Epithelial cell of esophagus (primary cell): Measurements from ENCODE around the gene KCNJ4.

Experiments
- DNase-seq: peaks from one replicate; pipeline ENCODE4 v3.0.0; 2010; ENCODE audit warnings: low read depth
- H3K4me3 ChIP-seq: 2 replicates; pipeline ENCODE4 v1.5.1; 2011; ENCODE audit warnings: mild to moderate bottlenecking, low read length, control low read depth
- CTCF ChIP-seq: IDR thresholded peaks from 2 replicates; pipeline ENCODE4 v1.5.1; 2011; ENCODE audit warnings: low read depth, mild to moderate bottlenecking, low read length, control low read depth, inconsistent platforms; ENCODE audit not compliant: insufficient read depth; ENCODE audit errors: missing control alignments

KCNJ4 gene

GRCh38 chr22:38456272-38456835 lies 1.4 kb upstream of the KCNJ4 start:
- TF ChIP-seq CTCF = no peak
- no peak for DNase-seq
- H3K4me3 ChIP-seq = no peak overlapping the region

DNA sequence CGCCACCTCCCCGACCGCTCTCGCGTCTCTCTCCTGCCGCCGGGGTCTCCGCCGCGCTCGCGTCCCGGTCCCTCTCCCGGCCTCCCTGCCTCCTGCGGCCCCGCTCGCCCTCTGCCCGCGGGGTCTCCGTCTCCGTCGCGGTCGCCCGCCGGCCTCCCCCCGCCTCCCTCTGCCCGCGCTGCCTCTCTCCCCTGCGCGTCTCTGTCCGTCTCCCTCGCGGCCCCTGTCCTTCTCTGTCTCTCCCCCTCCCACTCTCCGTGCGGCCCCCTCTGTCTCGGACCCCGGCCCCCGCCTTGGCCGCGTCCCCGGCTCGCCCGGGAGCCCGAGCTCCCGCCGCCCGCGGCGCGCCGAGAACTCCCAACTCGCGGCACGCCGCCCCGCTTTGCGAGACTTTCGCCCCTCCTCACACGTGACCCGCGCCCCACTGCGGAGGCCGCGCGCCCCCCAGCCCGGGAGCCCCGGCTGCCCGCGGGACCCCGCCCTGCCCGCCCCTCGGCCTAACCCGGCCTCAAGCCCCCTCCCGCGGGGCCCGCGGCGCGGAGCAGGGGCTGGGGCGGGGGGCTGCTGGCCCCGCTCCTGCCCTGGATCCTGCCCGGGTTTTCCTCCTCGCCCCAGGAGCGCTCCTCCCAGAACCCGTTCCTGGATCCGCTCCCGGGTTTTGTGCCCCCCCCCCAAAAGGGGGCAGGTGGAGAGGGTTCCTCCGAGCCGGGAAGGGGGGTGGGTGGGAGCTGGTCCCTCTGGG lies 702 bp upstream of the KCNJ4 start:
- TF ChIP-seq CTCF = no peak
- peak; percentile 47 for DNase-seq
- H3K4me3 ChIP-seq = peak overlapping the region; percentile 14

DNA sequence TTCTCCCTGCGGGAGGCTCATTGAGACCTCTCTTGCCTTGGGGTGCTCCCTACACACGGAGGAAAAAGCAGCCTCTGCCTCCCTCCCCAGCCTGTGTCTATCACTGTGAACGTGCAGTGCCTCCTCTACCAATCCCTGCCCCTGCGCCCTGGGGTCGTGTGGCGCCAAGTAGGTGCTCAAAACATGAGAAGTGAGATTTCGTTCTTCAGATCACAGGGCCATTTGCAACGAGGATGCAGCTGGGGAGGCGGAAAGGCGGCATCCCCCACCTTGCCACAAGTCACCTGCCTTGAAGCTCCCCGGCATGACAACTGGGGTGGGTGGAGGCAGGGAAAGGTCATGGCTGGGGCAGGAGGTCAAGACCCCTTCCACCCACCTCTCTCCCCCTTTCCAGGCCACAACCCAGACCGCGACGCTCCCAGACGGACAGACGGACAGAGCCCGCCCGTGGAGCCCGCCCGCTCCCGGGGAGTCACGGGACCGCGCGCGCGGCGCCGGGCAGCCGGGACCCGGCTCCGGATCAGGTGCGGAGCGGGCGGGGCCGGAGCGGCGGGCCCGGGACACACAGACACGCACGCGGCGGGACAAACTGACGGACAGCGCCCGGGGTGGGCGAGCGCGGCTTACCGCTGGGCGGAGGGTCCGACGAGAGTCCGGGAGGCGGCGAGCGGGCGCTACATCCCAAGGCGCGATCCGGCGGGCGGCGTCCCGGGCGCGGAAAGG lies 485 bp downstream of the KCNJ4 start:
- no peak for DNase-seq
- TF ChIP-seq CTCF = no peak
- no peak overlapping the region for H3K4me3 ChIP-seq

- no peak for TF ChIP-seq CTCF
- DNase-seq = no peak
- no peak overlapping the region for H3K4me3 ChIP-seq
Observed at GRCh38 chr22:38453996-38454352, 1.0 kb downstream of the KCNJ4 start.

DNA sequence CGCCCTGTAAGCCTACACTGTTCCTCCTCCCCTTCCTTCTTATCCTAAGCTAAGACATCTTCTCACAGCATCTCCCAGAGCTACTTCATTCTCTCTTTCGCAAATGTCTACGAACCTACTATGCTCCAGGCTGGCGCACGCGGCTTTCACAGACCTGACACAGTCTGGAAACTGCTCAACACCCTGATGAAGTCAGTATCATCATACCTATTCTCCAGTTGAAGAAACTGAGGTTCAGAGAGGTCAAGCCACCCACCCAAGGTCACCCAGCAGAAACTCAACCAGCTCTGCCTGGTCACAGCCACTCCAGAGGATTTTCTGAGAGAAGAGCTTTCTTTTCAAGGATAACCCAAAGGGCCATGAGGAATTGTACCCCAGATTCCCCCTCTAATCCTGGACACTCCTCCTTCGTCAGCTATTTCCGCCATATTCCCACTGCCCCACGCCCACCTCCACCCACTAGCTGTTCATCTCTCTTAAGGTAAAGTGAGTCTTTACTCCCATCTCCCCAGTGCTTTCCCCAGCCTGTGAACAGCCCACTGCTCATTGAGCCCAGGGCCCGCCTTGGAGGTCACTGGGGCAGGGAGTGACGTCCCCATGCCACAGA lies 1.8 kb downstream of the KCNJ4 start:
- DNase-seq = no peak
- H3K4me3 ChIP-seq = no peak overlapping the region
- no peak for TF ChIP-seq CTCF

DNA sequence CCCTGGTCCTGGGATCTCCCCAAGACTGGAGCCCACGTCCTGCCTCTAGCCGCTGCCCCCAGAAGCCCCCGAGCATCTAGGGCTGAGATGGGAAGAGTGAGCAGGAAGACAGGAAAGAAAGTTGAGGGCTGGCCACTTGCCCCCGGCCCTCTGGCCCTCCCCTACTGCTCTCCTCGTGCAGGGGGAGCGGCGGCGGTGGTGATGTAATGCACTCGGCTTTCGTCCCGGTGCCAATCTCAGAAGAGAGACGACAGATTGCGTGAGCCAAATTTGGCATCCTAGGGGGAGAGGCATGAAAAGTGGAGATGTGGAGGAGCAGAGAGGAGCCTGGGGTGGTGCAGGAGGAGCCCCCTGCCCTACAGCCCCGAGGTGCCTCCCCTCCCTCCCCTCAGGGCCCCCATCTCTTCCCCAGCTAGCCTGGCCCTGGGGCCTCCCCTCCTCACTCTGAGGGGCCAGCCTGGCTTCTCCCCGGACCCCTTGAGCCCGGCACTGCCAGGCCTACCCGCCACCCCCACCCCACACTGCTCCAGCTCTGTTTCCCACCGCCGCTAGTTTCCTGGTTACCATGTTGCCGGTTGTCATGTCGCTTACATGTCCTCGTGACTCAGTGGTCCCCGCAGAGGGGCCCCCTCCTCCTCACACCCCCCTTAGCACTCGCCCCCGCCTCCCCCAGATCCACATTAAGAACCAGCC lies 2.5 kb downstream of the KCNJ4 start:
- DNase-seq = peak; percentile 24
- no peak overlapping the region for H3K4me3 ChIP-seq
- no peak for TF ChIP-seq CTCF
